Upper lobe of right lung (tissue), 1 donor: ENCODE measurements around the gene GLT1D1. TPM values are rescaled to one million over a fixed set of nuclear protein-coding genes. Genes with fewer than 3 reads are reported as not detected.

Source experiments
- ATAC-seq: fragments of 200-7000 bp; cut with Tn5 transposase; one replicate; pipeline ENCODE4 v1.9.1; 2020; ENCODE audit warnings: mild to moderate bottlenecking, moderate library complexity
- DNase-seq: peaks from one replicate; pipeline ENCODE4 v3.0.0-alpha.2; 2020
- H3K27ac ChIP-seq: fragments of 200-600 bp; one replicate; pipeline ENCODE4 v1.8.0; 2022
- H3K27me3 ChIP-seq: fragments of 200-600 bp; one replicate; pipeline ENCODE4 v1.8.0; 2022; ENCODE audit warnings: mild to moderate bottlenecking
- H3K36me3 ChIP-seq: fragments of 200-600 bp; one replicate; pipeline ENCODE4 v1.8.0; 2022
- H3K4me1 ChIP-seq: fragments of 200-600 bp; one replicate; pipeline ENCODE4 v1.8.0; 2022
- H3K4me3 ChIP-seq: fragments of 200-600 bp; one replicate; pipeline ENCODE4 v1.8.0; 2022; ENCODE audit warnings: mild to moderate bottlenecking
- H3K9me3 ChIP-seq: fragments of 200-600 bp; one replicate; pipeline ENCODE4 v1.8.0; 2022
- intact Hi-C: fragments of 100-400 bp; cut with DNase I; formaldehyde crosslinking; loops from one replicate; pipeline ENCODE4 v1.11.0; 2022
- total RNA-seq: library from RNA; stranded (reverse); fragmentation: NEBNext Ultra II Directional; extraction: Animal tissue kit (Norgen Biotek cat#: 25700); gene quantifications from one replicate; pipeline ENCODE4 v1.2.1, GENCODE V29; 2021
- TF ChIP-seq, protein P1 (sequence below): fragments of 200-600 bp; IDR thresholded peaks from one replicate; pipeline ENCODE4 v1.8.0; 2022; ENCODE audit warnings: antibody characterized with exemption
- donor health status: DM: no; HTN: yes; CAD: no; lungs with severe emphysema.

Gene GLT1D1
- total RNA-seq, 1 donor from 2014 or later: 3.5 TPM

DNA sequence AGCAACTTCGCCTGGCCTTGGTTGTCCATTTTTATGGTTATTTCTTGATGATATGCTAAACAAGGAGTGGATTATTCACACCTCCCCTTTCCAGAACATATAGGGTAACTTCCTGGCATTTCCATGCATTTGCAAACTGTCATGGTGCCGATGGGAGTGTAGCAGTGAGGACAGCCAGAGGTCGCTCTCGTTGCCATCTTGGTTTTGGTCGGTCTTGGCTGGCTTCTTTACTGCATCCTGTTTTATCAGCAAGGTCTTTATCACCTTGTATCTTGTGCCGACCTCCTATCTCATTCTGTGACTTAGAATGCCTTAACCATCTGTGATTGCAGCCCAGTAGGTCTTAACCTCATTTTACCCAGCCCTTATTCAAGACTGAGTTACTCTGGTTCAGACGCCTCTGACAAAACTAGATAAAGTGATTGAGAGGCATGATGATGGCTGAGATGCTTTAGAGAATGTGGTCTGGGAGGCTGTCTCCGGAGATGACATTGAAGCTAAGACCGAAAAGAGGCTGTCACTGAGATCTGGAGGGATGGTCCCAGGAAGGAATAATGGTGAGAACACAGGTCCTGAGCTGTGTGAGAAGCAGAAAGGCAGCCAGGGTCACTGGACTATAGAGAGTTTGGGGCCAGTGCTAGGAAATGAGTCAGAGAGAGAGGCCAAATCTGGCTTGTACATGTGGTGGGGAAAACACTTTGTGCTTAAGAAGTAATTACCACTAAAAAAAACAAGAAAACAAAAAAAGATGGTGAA, 2.9 kb downstream of the GLT1D1 start:
- H3K27ac ChIP-seq: no peak overlapping the region
- no peak for DNase-seq
- peaks cover 31% of the 10 kb centered on the region for H3K27me3 ChIP-seq
- no peaks in the 10 kb centered on the region for H3K36me3 ChIP-seq
- H3K9me3 ChIP-seq: no peaks in the 10 kb centered on the region
- TF ChIP-seq, protein P1, sequence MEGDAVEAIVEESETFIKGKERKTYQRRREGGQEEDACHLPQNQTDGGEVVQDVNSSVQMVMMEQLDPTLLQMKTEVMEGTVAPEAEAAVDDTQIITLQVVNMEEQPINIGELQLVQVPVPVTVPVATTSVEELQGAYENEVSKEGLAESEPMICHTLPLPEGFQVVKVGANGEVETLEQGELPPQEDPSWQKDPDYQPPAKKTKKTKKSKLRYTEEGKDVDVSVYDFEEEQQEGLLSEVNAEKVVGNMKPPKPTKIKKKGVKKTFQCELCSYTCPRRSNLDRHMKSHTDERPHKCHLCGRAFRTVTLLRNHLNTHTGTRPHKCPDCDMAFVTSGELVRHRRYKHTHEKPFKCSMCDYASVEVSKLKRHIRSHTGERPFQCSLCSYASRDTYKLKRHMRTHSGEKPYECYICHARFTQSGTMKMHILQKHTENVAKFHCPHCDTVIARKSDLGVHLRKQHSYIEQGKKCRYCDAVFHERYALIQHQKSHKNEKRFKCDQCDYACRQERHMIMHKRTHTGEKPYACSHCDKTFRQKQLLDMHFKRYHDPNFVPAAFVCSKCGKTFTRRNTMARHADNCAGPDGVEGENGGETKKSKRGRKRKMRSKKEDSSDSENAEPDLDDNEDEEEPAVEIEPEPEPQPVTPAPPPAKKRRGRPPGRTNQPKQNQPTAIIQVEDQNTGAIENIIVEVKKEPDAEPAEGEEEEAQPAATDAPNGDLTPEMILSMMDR: no peak
- intact Hi-C loops: no loop called here
- ATAC-seq: no peak
- no peak overlapping the region for H3K4me3 ChIP-seq
- H3K4me1 ChIP-seq: no peaks in the 10 kb centered on the region

DNA sequence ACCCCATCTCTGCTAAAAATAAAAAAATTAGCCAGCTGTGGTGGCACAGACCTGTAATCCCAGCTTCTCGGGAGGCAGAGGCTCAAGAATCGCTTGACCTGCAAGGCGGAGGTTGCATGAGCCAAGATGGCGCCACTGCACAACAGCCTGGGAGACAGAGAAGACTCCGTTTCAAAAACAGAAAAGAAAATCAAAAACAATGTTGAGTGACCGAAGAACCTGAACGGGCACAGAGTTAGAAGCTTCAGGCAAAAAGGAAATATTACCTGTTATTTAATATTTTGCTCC, 3.5 kb downstream of the GLT1D1 start:
- H3K9me3 ChIP-seq: no peaks in the 10 kb centered on the region
- intact Hi-C loops: no loop called here
- no peaks in the 10 kb centered on the region for H3K4me1 ChIP-seq
- no peak for ATAC-seq
- peaks cover 25% of the 10 kb centered on the region for H3K27me3 ChIP-seq
- TF ChIP-seq, protein P1: no peak
- no peak overlapping the region for H3K27ac ChIP-seq
- H3K4me3 ChIP-seq: no peak overlapping the region
- no peak for DNase-seq
- no peaks in the 10 kb centered on the region for H3K36me3 ChIP-seq

DNA sequence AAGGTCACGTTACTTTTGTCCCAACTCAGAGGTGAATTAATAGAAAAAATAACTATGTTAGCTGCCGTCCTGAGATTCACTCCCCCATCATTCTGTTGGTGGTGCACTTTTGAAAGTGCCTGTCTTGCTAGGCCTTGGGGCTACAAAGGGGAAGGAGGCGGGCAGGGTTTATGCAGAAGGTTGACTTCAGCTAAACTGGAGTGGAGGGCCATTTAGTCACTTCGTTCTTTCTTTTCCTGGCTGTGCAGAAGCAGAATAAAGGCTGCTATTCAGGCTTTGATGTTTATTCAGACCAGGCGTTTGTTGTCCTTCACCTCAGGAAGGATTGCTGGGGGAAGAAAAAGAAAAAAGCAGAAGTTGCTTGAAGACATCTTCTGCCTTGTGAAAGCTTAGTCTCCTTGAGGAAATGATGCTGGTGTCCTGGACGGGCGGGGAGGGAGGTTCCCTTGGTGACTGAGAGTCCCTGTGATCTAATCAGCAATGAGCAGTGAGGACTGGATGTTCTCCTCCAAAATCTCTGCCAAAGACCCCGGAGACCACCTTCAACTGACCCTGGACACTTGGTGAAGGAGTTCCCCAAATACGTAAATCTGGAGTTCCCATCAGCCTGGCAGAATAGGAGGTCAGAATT, 4.0 kb downstream of the GLT1D1 start:
- no peaks in the 10 kb centered on the region for H3K36me3 ChIP-seq
- no peaks in the 10 kb centered on the region for H3K4me1 ChIP-seq
- intact Hi-C loops: no loop called here
- no peaks in the 10 kb centered on the region for H3K9me3 ChIP-seq
- no peak overlapping the region for H3K4me3 ChIP-seq
- H3K27ac ChIP-seq: no peak overlapping the region
- TF ChIP-seq, protein P1: no peak
- DNase-seq: no peak
- peaks cover 21% of the 10 kb centered on the region for H3K27me3 ChIP-seq
- ATAC-seq: peak; percentile 73

DNA sequence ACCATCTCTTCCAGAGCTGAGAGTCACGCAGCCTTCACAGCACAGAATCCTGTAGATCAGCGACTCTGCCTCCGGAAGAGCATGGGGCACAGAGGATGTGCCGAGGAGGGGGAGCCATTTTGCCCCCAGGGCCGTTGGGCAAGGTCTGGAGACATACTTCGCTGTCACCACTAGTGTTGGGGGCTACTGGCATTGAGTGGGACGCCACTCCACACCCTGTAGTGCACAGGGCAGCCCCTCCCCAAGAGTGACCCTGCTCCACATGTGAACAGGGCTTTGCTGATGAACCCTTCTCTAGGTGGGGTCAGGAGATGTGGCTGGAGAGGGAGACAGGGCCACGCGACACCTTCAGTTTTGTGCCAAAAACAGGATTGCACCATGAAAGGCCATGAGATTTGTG, 6.0 kb downstream of the GLT1D1 start:
- Histone ChIP-seq H3K4me3 (no peak overlapping the region), H3K9me3 (no peaks in the 10 kb centered on the region), H3K27me3 (peaks cover 7% of the 10 kb centered on the region), H3K27ac (no peak overlapping the region), H3K4me1 (no peaks in the 10 kb centered on the region), H3K36me3 (no peaks in the 10 kb centered on the region)
- ATAC-seq (no peak), DNase-seq (no peak)
- intact Hi-C loops: no loop called here
- TF ChIP-seq, protein P1: no peak

DNA sequence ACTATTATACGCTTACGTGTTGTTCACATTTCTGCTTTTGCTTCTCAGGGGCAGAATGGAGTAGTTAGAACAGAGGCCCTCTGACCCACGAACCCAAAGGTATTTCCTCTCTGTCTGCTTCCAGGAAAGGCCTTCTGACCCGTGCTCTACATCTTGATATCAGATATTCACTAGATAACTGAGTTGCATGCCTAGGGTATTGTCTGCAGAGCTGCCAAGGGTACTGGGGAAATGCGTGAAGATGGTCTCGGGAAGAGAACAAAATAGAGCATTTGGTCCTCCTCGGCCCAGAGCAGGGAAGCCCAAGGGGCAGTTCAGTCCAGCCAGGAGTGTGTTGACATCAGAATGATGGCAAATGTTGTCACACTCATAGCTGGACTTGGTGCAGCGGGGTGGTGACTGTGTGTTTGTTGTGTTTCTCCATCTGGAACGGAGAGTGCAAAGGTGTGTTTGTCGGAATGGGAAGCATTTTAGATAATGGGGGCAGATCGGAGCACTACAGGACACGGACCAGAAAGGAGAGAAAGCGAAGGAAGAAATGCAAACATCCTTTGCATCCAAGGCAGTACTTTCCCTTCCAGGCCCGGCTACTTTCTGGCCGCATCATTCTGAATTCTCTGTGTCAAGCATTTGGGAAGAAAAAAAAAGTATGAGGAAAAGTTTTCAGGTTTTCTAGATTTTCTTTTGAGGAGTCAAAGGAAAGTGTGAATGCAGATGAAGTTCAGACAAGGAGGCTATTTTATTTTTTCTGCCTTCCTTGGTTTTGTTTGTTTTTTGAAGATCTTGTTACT, 8.1 kb downstream of the GLT1D1 start:
- Histone ChIP-seq H3K36me3 (no peaks in the 10 kb centered on the region), H3K27ac (no peak overlapping the region), H3K27me3 (no peaks in the 10 kb centered on the region), H3K4me3 (no peak overlapping the region), H3K9me3 (no peaks in the 10 kb centered on the region), H3K4me1 (no peaks in the 10 kb centered on the region)
- ATAC-seq (no peak), DNase-seq (peak; percentile 31)
- TF ChIP-seq, protein P1: no peak
- intact Hi-C loops: no loop called here
